HL-60 (cell line): ENCODE measurements around the gene PCGF3.
A peak's percentile ranks its signal among the peaks of the same experiment; 100 is the strongest.
"Not testable (repeated sequence)": the region's sequence is repeated elsewhere in the genome, so short reads cannot be mapped to it uniquely, and the experiment has no call there.

ENCODE experiments used
- DNase-seq, 2 experiments: peaks; one replicate each; pipeline ENCODE4 v3.0.0-alpha.2; 2010 to 2020; ENCODE audit warnings: low read depth in 1 of 2, low spot score in 1 of 2
- H3K27ac ChIP-seq: fragments of 250-450 bp; sonication (Bioruptor Pico); replicated peaks from 2 replicates; pipeline ENCODE4 v1.5.1; 2020; ENCODE audit warnings: mild to moderate bottlenecking, moderate library complexity
- H3K27me3 ChIP-seq: fragments of 250-450 bp; sonication (Bioruptor Pico); 2 replicates; pipeline ENCODE4 v1.5.1; 2021; ENCODE audit warnings: mild to moderate bottlenecking, moderate library complexity; ENCODE audit not compliant: insufficient read depth, poor library complexity, severe bottlenecking
- H3K4me3 ChIP-seq: replicated peaks from 2 replicates; pipeline ENCODE4 v1.5.1; 2011; ENCODE audit warnings: mild to moderate bottlenecking, control low read depth, low read length; ENCODE audit not compliant: insufficient read depth
- CTCF ChIP-seq: IDR thresholded peaks from one replicate; pipeline ENCODE4 v1.5.1; 2011; ENCODE audit warnings: low read length, control low read depth, inconsistent platforms; ENCODE audit not compliant: insufficient read depth
- GABPA ChIP-seq: IDR thresholded peaks from 2 replicates; pipeline ENCODE4 v1.6.1; 2012; ENCODE audit warnings: low read depth
- POLR2AphosphoS5 ChIP-seq: IDR thresholded peaks from 2 replicates; pipeline ENCODE4 v1.6.1; 2012; ENCODE audit warnings: low read depth
- REST ChIP-seq: IDR thresholded peaks from 2 replicates; pipeline ENCODE4 v1.6.1; 2012; ENCODE audit warnings: low read depth; ENCODE audit not compliant: insufficient replicate concordance
- SPI1 ChIP-seq: IDR thresholded peaks from 2 replicates; pipeline ENCODE4 v1.6.1; 2012; ENCODE audit warnings: low read depth, mild to moderate bottlenecking, borderline replicate concordance

The PCGF3 gene

GRCh38 chr4:666822-667544 lies 38.6 kb upstream of the PCGF3 start:
- TF ChIP-seq POLR2AphosphoS5 (no peak), SPI1 (no peak)
- no peak for DNase-seq
- no peak overlapping the region for H3K27ac ChIP-seq
- H3K27me3 ChIP-seq = peaks cover 10% of the 10 kb centered on the region
- H3K4me3 ChIP-seq = no peak overlapping the region

- no peak overlapping the region for H3K27ac ChIP-seq
- TF ChIP-seq GABPA = no peak
- H3K27me3 ChIP-seq = peaks cover 10% of the 10 kb centered on the region
- no peak overlapping the region for H3K4me3 ChIP-seq
- DNase-seq = no peak
Observed at GRCh38 chr4:667545-667925, 38.1 kb upstream of the PCGF3 start.

DNA sequence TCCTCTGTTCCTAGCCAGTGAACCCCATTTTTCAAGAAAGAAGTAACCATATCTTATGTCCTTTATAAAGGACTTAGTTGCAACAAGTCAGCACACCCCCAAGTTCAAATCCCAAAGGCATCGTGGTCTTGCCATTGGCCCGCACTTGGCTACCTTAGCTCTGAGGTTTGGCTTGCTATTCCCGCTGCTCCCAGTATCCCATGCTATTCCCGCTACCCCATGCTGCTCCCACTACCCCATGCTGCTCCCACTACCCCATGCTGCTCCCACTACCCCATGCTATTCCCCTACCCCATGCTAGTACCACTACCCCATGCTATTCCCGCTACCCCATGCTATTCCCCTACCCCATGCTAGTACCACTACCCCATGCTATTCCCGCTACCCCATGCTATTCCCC lies 37.4 kb upstream of the PCGF3 start:
- H3K27me3 ChIP-seq, H3K4me3 ChIP-seq, H3K27ac ChIP-seq, DNase-seq: not testable (repeated sequence)

DNA sequence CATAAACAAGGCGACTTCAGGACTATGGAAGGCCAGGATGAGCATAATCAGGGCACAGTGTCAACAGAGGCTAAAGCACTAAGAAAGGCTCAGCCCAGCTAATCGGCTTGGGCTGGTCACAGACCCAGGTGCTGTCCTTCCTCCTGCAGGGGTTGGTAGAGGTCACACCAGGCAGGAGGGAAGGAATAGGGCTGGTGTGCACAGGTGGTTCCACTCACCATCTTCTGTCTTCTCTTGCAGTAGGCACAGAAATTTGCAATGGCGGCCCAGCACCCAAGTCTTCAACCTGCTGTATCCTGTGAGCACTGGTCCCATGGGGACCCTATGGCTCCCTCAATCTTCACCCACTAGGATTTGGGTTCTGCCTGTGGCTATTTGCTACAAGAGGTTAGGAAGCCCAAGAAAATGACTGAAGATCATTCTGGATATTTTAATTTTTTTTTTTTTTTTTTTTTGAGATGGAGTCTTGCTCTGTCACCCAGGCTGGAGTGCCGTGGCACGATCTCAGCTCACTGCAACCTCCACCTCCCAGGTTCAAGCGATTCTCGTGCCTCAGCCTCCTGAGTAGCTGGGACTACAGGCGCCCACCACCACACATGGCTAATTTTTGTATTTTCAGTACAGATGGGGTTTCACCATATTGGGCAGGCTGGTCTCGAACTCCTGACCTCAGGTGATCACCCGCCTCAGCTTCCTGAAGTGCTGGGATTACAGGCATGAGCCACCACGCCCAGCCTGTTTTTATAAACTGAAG lies 35.6 kb upstream of the PCGF3 start:
- H3K27me3 ChIP-seq, H3K4me3 ChIP-seq, H3K27ac ChIP-seq, DNase-seq: not testable (repeated sequence)

GRCh38 chr4:671769-672168 lies 33.9 kb upstream of the PCGF3 start:
- Histone ChIP-seq H3K27ac (no peak overlapping the region), H3K27me3 (no peaks in the 10 kb centered on the region), H3K4me3 (no peak overlapping the region)
- no peak for DNase-seq
- TF ChIP-seq SPI1 = no peak

DNA sequence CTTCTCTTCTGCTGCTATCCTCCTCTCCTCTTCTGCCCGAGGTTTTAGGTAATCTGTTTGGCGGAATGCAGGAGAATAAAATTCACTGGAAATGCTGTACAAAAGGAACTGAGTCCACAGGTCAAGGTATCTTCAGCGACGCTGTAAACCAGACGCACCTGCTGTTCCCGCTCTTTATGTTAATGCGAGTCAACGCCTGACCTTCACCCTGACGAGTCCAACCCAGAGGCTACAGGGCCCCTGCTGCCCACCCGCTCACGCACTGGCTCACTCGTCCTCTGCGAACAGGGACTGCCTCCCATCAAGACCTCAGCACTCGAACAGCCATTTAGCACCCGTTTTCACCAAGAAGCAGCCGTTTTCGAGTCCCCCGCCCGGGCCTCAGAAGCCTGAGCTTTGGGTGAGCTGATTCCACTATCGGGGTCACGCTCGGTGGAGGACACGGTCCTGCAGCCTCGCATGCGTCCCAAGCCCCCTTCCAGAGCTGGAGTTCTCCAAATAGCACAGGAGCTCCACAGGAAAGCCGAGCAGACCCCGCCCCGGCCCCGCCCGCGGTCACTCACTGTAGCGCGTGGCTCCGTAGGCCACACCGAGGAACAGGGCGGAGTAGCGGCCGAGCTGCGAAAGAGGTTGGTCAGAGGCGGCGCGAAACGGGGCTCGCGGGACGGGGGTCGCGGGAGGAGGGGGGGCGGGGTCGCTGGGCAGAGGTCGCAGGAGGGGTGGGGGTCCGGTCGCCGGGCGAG lies 32.1 kb upstream of the PCGF3 start:
- no peaks in the 10 kb centered on the region for H3K27me3 ChIP-seq
- peak; percentile 23 to 46 for DNase-seq
- no peak for TF ChIP-seq REST
- no peak for TF ChIP-seq CTCF
- TF ChIP-seq POLR2AphosphoS5 = no peak
- TF ChIP-seq SPI1 = no peak
- TF ChIP-seq GABPA = no peak
- H3K4me3 ChIP-seq = peak overlapping the region; percentile 70
- peak overlapping the region; percentile 94 for H3K27ac ChIP-seq
